ENCODE results near the gene ARAP2.

The ARAP2 gene

GRCh38 chr4:36038491-36038890, 205.8 kb downstream of the ARAP2 start:
- no peak for DNase-seq

DNA sequence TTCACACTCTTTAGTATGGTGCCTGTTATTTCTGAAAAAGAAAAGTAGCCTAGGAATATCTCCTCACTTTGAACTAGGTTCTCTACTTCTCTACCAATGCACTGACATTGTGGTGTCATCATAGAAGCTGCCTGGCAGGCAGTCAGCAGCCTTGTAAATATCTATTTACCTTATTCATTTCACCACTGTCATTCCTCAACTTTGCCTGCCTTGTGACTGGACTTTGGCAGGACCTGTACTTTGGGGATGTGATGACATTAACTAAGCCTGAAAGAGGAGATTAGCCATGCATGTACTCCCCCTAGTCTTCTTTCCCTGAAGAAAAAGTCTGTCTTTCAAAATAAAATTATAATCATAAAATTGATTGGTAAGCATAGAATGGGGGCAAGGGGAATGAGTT, 207.2 kb downstream of the ARAP2 start:
- no peak for DNase-seq

DNA sequence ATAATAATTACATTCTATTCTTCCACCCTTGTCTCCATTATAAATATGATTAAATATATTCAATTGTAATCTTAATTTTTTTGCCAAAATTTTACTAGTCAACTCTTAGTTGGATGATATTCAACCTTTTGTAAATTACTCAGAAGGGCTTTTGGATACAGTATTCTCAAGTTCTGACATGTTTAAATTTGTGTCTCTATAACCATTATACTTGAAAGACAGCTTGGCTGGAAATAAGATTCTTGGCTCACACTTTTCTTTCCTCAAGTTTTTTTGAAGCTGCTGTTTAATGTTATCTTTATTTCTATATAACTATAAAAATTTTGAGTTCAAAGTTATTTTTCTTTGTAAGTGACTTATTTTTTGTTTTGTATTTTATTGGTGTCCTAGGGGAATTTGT, 214.4 kb downstream of the ARAP2 start:
- no peak for DNase-seq

- DNase-seq: no peak
Measured at GRCh38 chr4:36027203-36027602, 217.1 kb downstream of the ARAP2 start.

DNA sequence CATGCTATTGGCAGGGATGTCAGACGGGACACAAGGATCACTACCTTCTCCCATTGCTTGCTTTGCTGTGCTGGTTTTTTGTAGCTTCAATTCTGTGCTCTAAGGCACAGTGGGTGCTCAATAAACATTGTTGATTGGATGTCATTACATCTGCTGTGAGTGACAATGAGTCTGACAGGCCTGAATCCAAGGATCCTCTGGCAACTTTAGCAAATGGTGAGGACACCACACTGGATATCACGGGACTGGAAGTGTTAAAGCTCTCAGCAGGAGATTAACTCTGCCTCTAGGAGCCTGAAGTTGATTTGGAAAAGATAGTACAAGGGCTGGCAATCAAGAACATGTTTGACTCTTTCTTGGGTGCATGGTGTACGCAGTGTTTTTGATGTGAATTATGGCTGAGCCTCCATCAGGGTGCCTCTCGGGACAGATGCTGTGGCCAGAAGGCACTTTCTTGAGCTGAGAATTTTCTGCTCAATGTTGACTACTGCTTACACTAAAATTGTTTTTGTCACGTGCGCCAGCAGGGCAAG, 217.9 kb downstream of the ARAP2 start:
- DNase-seq: no peak

DNA sequence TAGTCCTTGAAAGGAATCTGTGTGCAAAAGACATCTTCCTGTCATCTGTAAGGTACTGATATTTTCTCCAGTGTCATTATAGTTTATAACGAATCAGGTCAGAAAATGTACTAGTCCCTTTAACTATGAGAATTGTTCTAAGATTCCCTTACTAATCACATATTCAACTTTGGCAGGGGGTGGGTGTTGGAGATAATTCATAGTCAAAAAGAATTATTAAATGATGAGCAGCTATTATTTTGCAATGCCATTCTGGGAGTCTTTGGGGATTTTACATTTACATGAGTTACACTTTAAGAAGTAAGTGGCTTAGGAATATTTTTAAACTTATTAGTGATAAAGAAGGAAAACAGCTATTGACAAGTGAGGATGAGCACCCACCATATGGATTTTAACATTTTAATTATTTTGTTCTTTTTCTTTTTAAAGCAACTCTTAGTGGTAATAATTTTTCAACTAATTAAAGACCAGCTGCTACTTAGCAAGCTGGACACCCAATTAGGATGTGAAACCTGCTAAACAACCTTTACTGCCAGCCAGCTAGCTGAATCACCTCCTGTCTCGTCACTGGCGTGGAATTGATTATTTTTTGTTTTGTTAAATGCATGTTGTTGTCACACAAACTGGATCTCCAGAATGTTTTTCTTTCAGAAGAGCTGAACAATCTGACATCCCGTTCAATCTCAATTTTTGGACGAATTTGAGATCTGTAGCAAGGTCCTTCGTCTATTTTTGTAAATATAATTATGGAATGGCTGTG, 219.2 kb downstream of the ARAP2 start:
- no peak for DNase-seq

DNA sequence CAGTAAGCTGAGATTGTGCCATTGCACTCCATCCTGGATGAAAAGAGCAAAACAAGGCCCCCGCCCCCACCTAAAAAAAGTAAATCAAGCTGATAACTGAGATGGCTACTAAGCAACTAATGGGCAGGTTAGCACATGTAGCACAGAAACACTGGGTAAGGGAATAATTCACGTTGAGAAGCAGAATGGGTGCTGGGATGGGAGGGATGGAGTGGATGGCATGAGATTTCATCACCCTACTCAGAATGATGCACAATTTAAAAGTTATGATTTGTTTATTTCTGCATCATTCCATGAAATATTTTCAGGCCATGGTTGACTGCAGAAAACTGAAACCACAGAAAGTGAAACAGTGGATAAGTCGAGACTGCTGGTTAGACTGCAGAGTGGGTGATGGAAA, 224.0 kb downstream of the ARAP2 start:
- no peak for DNase-seq
